HG02678 (cell line): ENCODE data around the gene DTHD1.

Experiments
- ATAC-seq: cut with Tn5 transposase; IDR thresholded peaks from one replicate; pipeline ENCODE4 v1.9.1; 2021; ENCODE audit warnings: mild to moderate bottlenecking, moderate library complexity; ENCODE audit not compliant: unreplicated experiment

The DTHD1 gene

DNA sequence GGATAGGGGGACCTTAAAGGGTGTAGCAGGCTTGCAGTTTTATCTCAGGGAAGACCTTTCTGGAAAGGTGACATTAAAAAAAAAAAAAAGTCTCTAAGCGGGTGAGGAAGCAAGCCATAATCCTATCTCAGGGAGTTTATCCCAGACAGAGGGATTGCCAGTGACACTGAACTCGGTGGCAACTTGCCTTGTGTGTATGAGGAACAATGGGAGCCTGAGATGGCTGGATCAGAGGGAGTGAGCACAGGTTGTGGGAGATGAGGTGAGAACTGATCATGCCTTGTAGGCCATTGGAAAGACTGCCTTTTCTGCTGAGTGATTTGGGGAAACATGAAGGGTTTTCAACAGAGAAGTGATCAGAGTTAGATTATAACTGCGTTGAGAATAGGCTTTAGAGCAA is 31.1 kb downstream of the DTHD1 start:
- ATAC-seq, result no peak

DNA sequence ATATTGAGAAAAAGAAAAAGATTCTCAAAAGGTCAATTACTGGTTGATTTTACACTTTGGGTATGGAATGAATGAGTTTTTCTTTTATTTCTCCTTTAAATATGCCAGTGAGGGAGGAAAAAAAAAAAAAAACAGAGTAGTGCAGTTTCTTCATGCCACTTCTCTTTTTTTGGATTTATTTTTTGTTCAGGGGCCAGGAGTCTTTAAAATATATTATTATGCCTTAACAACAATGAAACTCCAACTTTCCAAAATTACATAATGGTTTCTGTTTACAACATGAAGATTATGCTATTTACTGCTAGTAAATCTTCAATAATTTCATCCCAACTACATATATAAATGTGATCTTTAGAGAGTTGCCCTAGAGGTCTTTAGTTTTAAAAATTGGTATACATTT is 31.9 kb downstream of the DTHD1 start:
- no peak for ATAC-seq

DNA sequence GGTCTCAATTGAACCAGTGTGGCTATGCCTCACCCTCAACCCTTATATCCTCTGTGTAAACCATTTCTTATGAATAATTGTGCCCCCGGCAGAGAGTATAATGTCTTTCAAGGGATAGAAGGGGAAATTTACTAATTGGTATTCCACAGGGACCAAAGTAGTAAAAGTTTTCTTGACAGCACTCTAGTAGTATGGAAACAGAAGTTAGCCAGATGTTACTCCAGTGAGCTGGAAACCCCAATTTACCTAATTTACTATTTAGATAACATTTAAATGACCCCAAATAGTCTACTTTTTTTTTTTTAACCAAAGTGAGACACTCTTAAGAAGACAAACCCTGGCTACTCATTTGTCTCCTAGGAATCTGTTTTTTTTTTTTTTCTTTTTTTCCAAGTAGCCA is 32.3 kb downstream of the DTHD1 start:
- ATAC-seq, result no peak

DNA sequence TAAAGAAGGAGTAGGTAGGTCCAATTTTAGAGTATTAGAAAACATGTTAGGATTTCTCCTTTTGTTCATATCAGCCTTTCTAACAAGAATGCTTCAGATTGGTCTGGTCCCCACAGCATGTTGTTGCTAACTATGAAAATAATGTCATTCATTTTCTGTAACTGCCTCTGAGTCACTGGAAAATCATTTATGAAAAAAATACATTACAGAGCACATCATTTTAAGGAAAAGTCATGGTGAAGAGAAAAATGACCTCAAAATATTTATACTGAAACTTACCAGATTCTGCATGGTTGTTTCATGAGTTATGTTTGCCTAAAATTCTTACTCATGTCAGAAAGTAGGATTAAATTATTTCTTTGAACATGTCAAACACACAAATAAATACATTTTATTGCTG is 35.2 kb downstream of the DTHD1 start:
- no peak for ATAC-seq

DNA sequence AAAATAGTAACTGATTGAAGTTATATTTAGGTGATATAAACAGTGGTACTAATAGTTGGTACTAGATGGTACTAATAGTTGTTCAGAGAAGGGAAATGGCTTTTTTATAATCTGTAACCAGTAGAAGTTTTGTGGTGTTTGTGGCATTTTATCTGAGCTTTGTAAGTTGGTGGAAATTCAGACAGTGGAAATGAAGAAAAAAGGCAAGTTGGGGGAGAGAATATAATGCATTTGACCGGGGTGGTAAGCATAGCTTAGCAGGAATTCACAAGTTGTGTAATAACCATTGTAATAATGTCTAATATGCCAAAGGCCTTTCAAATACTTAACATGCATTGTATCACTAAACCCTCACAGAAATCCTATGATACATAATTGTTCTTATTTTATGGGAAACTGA is 36.3 kb downstream of the DTHD1 start:
- ATAC-seq, result no peak

DNA sequence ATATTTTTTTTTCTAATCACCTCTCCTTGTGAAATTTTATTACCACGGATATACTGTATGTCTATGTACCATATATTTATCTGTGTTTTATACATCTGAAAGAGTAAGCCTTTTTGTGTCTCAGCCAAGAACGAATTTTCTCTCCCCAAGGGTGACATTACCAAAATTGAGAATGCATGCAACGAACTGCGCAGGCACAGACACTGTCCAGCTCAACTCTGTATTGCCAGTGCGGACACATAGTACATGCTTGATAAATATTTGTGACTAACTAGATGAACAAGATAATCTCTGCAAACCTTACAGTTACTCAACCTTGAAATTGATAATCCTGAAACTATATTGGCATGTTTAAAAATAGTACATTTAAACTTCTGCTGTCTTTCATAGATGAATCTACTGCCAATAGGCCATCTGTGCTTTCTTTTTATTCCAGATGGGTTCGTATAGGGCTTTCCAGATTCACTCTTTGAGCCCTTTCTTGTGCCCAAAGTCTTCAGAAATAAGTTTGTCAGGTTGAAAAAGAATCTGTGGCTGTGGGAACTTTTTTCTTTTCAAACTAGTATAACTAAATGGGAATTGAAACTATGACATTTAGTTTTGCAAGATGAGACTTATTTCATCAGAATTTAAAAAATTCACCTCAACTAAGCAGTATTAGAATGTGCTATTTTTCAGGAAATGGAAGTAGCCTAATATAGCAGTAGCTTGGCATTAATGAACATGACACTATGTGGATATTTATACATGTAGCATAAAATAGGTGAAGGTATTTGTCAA is 38.9 kb downstream of the DTHD1 start:
- ATAC-seq, result peak; percentile 38

DNA sequence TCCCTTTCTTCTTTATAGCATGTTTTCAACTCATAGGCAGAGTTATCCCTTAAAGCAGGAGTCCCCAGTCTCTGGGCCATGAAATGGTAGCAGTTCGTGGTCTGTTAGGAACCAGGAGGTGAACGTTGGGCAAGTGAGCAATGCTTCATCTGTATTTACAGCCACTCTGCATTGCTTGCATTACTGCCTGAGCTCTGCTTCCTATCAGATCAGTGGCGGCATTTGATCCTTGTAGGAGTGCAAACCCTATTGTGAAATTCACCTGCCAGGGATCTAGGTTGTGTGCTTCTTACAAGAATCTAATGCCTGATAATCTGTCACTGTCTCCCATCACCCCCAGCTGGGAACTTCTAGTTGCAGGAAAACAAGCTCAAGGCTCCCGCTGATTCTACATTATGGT is 39.8 kb downstream of the DTHD1 start:
- ATAC-seq, result no peak

DNA sequence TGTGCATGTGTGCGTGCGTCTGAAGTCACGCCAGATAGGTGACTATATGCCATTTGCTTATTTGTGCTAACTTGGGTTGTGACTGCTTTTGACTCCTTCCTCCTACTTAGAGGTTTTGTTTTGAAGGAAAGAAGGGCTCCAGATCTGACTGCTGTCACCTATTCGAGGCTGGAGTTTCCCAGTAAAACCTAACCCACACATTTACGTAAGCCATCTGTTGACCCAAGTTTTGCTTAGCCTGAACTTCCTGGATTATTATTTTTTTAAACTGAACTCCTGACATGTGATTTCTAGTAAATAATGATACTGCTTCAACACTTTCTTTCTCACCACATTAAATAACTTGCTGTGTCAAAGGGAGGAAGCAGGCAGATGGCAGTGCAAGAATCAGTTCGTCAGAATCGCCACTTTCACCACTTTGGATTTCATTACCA is 41.5 kb downstream of the DTHD1 start:
- peak; percentile 25 for ATAC-seq

DNA sequence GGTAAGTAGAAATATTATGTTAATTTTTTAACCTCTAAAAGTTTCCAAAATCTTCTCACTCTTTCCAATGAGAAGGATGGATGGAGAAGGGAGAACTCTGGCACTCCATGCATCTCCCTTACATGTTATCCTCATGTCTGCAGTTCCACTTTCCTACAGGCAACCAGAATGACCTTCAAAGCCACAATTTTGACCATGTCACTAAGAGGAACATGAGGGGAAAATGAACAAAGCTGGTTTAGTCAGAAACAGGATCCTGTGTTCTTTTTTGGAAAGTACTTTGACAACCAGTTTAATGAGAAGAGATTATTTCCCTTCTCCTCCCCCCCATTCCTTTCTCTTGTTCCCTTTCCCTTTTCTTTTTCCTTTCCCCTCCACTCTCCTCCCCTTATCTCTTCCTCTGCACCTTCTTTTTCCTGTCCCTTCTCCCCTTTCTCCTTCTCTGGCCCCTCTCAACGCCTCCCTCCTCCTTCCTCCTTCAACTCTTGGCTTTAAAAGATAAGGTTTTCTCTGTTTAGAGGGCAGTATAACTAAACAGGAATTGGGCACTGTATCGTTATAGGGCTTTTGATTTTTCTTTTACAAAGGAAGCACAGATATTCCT is 42.5 kb downstream of the DTHD1 start:
- no peak for ATAC-seq

DNA sequence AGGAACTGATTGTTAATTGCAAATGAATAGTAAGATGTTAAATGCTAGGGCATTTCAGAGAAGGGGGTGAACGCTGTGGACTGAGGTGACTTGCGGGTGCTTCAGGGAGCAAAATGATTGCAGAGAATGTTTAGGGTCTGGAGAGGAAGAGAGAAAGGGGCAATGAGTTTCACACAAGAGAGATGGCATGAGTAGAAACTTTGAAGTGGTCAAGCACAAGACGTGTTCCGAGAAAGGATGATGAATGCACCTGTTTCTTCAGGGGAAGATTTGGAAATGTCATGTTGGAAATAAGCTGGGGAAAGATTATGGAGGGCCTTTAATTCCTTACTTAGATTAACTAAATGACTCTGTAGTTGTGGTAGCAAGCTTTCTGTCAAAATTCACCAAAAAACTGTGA is 43.4 kb downstream of the DTHD1 start:
- no peak for ATAC-seq

DNA sequence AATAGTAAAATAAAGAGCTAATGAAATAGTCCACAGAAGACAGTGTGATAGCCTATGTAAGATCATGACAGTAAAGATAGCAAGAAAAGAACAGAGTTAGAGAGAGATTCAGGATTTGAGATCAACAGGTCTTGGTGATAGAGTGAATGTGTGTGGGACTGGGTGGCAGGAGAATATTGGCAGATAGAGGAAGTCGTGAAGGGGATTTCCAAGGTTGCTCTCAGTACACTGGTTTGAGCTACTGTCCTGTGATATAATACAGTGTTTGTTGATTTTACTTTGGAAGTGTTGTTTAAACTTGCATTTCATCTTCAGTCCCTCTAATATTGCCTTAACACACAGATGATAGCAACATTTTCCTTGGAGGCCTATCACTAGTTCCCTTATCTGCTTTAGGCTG is 44.1 kb downstream of the DTHD1 start:
- ATAC-seq, result peak; percentile 78

DNA sequence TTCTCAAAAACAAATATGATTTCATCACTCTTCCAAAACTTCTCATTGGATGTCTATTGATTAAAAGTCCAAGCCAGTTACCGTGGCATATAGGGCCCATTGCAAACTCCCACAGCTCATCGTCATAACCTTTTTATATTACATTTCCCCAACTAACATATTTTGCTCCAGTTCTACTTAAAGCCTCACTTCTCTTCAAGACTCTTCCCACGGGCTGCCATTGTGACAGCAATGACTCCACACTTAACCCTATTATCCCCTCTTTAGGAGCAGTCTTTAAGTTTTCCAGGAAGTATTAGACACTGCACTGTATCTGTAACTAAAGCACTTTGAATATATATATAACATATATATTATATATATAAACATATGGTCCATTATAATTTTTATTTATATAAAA is 44.5 kb downstream of the DTHD1 start:
- ATAC-seq, result no peak

DNA sequence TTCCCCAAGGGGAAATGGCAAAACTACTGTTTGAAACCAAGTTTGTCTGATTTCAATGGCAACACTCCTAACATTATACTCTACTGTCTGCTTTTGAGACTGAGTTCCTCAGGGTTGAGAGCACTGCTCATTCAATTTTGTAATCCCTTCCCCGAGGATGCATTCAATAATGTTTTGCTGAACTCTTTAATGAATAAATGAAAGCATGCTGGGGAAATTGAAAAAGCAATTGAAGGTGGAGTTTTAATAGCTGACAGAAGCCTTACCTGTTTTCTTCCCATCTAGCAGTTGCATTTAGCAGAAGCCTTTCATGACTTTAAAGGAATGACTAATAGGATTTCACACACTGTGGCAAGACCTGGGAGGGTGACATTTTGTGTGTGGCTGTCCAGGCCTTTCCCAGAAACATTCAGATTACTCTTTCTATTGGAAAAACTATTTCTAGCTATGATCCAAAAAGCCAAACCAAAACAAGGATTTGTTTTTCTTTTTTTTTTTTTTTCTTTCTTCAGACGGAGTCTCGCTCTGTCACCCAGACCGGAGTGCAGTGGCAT is 45.1 kb downstream of the DTHD1 start:
- no peak for ATAC-seq

DNA sequence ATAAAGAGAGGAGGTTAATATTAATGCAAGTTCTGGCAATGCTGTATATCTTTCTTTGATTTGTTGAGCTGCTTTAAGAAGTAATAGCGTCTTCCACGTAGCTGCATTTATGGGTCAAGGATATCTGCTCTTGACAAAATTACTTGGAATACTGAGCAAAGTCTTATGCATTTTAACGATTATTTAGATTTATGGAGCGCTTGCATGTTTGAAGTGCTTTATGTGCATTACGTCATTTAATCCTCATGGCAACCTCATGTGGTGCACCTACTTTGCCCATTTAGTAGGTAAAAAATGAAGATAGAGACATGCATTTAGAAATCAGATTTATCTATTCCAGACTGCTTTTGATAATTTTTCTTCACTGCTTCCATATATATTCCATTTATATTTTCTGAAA is 46.0 kb downstream of the DTHD1 start:
- ATAC-seq, result no peak

DNA sequence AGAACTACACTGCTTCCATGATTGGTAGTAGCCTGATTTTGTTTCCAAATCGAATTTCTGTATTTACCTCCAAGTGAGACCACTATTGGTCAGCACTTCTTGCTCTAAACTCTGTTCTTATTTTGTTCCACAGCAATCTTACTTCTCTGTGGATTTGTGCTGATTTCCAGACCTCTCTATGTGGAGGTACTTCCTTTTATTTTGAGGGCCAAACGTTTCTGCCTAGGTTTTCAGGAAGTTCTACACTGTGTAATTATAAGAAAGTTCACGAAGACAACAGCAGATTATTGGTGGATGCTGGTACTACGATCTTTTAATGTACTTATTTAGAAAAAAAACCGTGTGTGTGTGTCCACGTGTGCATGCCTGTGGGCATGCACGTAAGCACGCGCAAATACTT is 46.7 kb downstream of the DTHD1 start:
- ATAC-seq, result no peak

DNA sequence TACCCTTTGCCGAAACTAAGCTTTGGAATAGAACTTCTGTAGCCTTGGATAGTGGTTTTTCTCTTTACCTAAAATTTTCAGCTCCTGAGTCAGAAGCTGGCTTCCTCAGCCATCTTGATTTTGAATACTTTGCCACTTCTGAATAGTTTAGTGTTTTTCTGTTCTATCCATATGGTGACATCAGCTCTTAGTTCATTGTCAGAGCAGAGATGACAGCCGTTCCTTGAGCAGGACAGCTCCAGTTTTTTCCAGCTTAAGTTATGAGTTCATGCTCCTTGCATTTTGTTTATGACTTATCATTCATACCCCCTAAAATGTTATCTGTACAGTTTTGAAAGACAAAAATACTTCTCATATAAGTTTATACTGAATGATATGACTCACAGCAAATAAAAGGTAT is 47.8 kb downstream of the DTHD1 start:
- ATAC-seq, result no peak

DNA sequence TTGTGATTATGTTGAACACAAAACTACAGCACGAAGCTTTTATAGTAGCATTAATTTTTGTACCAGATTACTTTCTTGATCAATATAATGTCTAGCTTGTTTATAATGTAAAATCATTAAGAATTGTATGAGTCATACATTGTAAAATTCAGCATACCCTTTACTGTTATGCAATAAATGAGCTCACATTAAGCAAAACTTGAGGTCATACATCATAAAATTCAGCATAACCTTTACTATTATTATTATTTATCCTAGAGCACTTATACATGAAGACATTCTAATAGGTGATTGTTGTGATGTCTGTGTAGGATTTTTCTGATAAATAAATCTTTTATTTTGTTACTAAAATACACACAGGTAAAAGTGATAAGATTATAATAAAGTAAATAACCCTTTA is 49.4 kb downstream of the DTHD1 start:
- no peak for ATAC-seq

DNA sequence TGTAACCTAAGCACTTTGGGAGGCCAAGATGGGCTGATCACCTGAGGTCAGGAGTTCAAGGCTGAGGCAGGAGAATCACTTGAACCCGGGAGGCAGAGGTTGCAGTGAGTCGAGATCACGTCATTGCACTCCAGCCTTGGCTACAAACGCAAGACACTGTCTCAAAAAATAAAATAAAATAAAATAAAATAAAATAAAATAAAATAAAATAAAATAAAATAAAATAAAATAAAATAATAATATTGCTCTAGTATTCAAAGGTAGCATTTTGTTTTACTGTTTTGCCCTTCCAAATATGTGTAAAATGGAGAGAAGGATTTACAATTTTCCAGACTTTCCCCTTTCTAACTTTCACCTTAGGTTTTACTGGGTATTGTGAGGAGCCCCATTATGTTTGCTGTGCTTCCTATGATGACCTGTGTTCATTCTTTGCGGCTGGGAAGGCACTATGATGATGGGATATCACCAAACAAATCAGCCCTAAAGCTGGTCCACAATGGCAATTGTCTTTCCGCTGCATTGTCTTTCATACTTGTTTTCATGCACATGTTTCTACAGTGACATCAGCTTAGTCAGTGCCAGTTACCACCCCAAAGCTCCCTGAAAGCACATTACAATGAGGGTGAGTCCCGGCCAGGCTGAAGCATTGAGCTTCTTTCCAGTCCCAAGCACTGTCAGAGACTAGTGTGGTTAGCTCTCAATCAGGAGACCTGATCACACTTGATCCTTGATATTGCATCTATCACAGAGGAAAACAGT is 50.8 kb downstream of the DTHD1 start:
- peak; percentile 80 for ATAC-seq

DNA sequence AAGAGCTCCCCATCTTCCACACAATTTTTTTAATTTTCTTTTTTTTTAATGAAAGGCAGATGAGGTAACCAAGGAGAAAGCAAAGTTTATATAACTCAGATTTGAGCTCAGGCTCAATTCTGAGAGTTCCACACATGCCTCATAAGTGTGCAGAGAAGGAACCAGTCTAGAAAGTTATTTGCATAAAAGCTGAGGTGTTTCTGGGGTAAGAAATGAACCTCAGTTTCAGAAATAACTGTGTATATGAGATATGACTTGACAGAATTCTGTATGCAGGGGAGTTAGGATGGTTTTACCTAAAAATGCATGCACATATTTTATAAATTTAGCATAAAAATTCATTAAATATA is 51.3 kb downstream of the DTHD1 start:
- ATAC-seq, result peak; percentile 98

DNA sequence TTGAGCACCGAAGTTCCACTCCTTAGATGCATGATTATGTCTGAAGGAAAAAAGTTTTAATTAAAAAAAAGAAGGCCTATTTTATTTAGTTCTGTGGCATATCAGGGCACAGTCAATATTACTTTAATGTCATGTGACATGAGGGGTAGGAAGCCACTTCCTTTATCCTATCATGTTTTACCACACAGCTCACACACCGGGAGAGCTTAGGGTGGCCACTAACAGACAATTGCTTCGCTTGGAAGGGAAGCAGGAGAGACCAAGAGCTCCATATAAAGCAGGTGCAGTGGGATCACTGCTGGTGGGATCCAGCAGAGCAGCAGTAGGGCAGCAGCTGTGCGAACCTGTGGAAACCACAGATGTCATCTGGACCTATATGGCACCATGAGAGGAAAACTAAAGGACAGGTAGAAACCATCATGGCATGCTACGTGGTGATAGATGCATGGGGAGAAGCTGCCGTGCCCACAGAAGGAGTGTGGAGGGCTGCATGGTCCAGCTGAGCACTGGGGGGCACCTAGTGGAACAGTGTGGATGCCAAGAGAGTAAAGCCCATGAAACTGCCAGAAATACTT is 52.0 kb downstream of the DTHD1 start:
- ATAC-seq, result no peak

DNA sequence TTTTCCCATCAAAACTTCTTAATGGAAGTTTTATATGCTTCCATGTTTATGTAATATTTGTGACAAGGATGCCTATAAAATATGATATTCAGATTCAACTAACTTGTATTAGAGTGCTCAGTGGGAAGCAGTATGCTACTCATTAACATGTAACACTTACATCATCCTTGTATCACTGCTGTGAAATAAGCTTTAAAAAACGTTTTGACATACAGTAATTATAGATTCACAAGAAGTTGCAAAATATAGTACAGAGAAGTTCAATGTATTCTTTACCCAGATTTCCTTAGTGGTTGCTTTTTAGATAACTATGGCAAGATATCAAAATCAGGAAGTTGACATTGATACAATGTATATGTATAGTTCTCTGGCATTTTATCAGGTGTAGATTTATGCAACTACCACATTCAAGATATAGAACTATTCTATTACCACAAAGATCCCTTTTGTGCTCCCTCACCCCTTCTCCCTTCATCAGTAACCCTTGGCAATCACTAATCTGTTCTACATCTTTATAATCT is 56.3 kb downstream of the DTHD1 start:
- no peak for ATAC-seq
